HPDE6-E6E7 (cell line): ENCODE measurements around the gene DCP1A.

Experiments used
- DNase-seq: peaks from one replicate; pipeline ENCODE4 v3.0.0; 2011; ENCODE audit warnings: missing footprints; ENCODE audit errors: extremely low spot score

DCP1A gene

DNA sequence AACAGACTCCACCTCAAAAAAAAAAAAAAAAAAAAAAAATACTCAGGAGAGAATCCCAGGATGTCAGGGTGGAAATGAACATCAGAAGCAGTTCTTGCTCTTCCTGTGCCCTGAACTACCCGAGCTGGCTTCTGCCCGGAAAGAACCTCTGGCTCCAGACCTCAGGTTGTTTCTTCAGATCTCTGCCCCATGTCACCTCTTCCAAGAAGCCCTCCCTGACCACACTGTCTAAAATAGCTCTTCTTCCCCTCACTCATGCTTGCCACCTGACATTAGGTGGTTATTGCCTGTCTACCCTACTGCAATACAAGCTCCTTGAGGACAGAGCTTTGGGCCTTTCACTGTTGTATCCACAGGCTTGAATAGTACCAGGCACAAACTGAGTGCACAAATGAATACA, 99.7 kb downstream of the DCP1A start:
- DNase-seq, result no peak

DNA sequence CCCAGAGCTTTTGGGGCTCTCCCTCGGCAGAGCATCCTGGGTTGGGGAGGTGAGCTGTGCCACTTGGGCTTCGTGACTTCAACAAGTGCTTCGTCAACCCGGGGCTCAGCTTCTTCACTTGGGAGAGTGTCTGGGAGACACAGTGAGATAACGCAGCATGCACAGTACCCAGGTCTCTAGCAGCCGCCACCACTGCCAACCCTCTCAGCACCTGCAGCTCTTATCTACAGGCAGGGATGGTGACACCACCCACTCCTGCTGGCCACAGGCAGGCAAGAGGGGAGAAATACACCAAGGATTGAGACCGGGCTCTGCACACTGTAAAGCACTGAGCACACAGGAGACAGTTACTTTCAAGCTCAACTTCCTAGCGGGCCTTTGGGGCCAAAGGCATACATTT, 103.1 kb downstream of the DCP1A start:
- DNase-seq, result no peak

DNA sequence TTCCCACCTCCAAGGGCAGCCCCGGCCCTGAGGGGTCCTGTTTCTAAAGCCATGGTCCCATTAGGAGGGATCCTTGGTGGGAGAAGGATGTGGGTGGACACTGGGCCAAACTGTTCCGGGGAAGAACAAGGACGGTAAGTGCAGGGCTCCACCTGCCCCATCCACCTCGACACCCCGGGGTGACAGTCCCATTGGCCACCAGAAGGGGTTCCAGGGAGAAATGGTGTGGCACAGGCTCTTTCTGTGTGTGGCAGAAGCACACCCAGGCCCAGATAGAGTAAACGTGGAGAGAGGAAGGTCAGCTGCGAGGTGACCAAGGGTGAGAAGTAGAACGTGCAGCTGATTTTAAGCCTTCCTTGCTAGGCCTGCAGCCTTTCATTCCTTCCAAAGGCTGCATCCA, 103.6 kb downstream of the DCP1A start:
- DNase-seq, result no peak

DNA sequence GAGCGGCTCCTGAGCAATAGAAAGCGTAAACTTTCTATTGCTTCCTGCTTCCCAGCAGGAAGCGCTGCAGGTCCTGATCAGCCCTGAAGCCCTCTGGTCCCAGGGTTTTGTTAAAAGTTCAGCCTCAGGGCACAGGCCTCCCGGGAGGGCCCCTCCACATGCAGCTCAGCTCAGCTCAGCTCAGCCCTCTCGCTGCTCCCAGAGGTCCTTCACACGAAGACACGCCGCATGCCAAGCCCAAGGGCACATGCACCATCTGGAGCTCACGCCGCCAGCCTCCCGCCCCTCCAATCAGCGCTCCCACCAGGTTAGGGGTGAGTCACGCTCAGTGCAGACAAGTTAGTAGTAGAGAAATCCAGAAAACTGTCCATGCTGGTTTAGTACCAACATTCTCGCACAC, 104.2 kb downstream of the DCP1A start:
- DNase-seq, result no peak

DNA sequence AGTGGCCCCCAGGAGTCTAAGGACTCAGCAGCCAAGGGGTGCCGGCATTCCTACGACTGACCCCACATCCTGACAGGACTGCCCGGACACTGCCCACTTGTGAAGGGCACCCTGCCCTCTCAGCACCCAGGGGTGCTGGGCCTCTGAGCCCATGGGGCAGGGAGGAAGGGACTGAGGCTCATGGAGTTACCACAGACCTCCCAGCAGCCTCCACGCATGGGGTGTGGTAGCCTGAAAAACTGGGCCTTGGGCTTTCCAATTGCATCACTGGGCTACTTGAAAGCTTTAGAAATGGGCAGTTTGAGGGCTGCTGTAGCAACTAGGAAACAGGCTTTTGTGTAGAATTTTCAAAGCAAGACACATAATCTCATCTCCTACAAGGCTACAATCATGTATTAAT, 104.7 kb downstream of the DCP1A start:
- no peak for DNase-seq

DNA sequence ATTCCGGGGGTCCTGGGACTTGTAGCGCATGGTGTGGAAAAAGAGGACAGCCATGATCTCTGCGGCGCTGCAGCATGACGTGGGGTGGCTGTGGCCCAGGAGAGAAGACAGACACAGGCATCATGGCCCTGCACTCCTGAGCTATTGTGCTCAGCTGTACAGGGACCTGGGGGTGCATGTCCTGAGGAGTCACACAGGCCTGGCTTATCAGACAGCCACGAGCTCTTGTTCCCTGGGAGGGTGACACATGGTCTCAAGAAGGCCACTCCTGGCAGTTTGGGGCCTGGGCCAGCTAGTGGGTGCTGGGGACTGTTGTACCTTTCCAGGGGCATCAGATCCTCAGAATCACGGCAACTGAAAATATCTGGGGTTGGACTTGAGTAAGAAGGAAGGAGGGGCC, 105.2 kb downstream of the DCP1A start:
- DNase-seq, result no peak

DNA sequence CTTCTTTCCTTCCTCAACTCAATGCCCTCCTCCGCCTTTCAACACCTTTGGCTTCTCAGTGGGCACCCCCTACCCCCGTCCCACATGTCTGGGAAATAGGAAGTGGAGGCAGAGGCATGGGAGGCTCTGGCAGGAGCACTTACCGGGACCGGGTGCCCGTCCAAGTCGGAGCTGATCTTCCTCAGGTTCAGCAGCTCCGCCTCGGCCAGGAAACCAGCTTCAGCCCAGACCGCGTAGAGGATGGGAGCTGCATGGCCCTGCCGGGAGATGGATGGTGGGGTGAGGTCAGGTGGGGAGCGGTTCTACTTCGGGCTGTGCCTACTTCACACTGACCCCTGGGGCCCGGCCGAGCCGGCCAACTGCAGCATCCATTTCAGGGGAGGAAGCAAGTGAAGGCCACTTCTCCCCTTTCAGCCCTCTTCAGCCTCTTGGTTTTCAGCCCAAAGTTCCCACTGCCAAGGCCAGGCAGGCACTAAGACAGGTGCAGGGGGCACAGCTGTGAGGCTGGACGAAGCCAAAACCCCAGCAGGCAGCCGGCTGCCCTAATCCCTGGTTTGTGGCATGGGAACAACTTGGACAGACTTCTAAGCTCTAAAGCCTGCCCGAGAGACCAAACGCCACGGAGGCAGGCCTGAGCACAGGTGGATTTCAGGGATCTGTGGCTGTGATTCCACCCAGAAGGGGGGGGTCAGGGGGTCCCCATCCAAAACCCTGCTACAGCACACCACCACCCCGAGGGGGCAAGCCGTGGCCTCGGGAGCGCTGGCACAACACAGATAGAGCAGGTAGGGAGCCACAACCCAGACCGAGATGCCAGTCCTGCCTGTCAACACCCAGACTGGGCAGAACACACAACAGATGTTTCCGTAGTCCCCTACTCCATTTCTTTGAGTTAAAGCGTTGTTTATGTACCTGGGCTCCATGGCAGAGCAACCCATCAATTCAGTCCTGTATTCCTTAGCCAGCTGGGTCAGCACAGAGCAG, 106.1 kb downstream of the DCP1A start:
- DNase-seq, result no peak

DNA sequence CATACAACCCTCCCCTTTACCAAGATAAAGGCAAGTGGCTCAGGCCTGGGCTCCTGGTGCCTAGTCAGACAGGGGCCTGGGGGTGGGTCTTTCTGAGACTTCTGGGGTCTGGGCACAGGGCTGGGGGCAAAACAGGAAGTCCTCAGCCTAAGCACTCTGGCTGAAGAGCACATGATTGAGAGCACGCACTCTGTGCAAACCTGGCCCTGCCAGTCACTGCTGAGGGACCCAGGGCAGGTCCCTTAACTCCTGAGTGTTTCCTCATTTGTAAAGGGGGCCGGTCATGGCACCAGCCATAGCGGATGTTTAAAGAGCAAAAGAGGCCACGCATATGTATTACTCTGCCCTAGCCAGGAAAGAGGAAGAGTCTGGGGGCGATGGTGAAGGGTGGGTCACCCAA, 107.5 kb downstream of the DCP1A start:
- no peak for DNase-seq

DNA sequence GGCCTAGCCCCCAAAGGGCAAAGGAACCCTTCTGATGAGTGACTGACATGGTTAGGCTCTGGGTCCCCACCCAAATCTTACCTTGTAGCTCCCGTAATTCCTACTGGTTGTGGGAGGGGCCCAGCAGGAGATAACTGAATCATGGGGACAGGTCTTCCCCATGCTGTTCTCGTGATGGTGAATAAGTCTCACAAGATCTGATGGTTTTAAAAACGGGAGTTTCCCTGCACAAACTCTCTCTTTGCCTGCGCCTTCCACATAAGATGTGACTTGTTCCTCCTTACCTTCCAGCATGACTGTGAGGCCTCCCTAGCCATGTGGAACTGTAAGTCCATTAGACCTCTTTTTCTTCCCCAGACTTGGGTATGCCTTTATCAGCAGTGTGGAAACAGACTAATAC, 108.5 kb downstream of the DCP1A start:
- no peak for DNase-seq

DNA sequence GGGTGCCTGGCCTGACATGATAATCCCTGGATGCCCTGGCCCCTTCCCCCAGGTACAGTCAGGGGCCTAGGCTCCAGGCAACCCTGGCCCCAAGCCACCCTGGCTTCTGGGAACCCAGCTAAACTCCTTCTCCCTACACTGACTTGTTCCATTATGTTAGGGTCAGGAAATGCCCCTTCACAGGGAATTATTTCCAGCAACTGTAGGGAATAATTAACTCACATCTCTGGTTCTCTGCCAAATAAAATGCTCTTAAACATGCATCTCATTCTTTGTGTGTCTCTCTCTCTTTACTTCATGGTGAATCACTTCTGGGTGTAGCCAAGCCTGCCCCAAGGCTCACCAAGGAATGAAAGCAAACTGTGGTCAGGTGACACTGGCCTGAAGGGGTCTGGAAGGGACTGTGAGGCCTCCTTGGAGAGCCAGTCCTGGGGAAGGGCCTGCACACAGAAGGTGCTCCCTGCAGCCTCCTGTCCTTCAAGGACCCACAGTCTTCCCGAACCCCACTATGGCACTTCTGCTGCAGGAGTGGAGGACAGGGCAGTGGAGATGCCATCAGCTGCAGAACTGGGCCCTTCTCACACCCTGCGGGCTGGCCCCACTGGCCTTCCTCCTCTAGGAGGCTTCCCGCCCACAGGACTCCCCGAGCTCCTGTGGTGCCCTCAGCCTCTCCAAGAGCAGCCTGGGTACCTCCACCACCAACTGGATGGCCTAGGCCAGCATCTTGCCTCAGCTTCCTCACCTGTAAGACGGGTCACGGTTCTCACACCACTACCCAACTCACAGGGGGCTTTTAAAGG, 109.1 kb downstream of the DCP1A start:
- peak; percentile 56 for DNase-seq

DNA sequence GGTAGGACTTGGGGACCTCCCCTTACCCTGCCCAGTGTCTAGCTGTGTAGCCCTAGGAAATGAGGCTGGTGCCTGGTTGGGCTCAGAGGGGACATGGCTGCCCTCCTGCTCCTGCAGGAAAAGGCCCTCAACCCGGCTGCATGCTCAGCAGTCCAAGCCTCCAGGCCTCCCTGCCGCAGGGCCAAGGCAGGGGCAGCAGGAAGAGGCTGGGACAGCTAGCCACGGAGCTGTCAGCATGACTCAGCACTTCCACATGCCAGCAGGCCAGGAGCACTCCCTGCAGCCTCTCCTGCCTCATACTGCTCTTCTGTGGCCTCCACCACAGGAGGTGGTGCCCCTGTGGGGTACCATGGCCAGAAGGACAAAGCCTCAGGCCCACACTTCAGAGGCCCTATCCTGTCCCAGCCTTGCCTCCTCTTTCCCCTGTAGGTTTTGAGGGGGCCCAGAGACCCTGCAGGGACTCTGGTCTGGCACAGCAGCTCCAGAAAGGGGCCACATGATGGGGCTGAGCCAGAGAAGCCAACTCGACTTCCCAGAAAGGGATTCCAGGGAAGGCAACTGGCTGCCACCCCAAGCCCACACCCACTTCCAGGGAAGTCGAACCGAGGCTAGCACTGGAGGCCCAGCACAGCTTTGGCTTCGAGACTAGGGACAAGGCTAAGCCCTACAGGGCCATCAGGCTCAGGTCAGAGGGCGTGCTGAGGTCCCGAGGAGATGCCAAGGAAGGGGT, 111.1 kb downstream of the DCP1A start:
- DNase-seq, result peak; percentile 37

DNA sequence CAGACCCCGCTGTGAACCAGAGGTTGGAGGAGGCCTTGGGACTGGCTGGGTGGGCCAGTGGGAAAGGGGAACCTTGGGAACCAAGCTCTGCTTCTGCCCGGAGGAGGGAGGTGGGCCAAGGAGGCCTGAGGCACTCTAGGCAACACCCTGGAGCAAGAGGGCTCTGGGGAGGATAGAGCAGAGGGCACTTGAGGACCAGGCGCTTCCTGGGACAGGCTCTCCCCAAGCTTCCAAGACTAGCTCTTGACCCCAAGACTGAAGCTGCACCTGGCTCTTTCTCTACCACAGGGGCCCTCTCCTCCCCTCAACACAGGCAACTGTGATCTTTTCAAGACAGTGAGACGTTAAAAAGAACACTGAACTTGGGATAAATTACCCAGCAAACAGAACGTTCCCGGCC, 111.8 kb downstream of the DCP1A start:
- DNase-seq, result no peak

DNA sequence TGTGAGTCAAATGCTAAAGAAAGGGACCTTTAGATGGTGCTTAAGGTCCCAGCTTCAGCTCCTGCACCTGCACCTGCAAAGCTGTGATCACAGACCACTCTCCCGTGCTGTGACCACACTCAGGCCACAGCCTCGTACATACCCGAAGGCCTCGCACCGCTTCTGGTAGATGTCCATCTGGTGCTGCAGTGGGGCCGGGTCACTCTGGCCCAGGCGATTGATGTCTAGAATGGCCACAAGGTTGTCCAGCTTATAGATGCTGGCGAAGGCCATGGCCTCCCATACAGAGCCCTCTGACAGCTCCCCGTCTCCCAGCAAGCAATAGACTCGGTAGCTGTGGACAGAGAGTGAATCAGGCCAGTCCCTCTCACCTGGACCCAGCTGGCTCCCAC, 112.5 kb downstream of the DCP1A start:
- DNase-seq, result no peak

DNA sequence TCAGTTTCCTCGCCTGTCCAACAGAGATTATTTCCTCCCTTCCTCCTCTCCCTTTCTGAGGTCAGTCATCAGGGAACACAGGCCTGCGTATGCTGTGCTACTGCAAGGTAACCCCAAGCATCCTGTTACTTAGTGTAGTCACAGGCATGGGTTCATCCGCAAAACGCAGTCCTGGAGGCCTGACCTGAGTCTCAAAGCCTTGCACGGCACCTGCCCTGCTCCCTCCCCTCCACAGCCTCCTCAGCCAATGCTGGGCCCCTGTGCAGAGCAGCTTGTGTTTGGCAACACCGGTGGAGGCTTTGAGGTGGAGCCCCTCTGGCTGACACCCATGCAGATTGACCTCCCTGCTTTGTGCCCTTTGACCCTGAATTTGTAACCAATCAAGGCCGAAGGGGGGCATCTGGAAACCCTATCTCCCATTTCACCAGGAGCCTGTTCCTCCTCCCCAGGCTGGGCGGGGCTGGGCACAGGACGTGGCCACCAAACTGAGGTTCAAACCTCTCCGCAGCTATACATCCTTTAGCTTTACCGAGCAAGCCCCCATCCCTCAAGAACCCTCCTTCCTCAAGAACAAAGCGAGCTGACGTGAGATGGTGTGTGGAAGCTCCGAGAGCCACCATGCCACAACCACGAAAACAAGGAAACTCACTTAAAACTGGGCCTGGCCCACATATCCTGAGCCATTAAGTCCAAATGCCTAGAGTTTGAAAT, 113.1 kb downstream of the DCP1A start:
- no peak for DNase-seq
